Stimulated activated CD8-positive, alpha-beta memory T cell treated with anti-CD3 and anti-CD28 coated beads, Interleukin-4, amount 100 ng/mL, for 1 hour (primary cell): ENCODE measurements around the gene ABHD1.
A peak's percentile ranks its signal among the peaks of the same experiment; 100 is the strongest.
"Not testable (repeated sequence)": the region's sequence is repeated elsewhere in the genome, so short reads cannot be mapped to it uniquely, and the experiment has no call there.

Experiments used
- DNase-seq, 2 donors: peaks; one replicate each; pipeline ENCODE4 v3.0.0-alpha.2; 2020; ENCODE audit warnings: low read depth in 2 of 2, low spot score in 1 of 2

Gene ABHD1

GRCh38 chr2:27123302-27124150, at the start of gene ABHD1:
ABHD1 (plus strand) TSS chr2:27123815; CDS start chr2:27123949, 134 bp downstream.
- peak; percentile 7 to 41 for DNase-seq

GRCh38 chr2:27074738-27075565, 48.7 kb upstream of the ABHD1 start:
- DNase-seq: no peak

GRCh38 chr2:27075566-27075871, 48.1 kb upstream of the ABHD1 start:
- not testable (repeated sequence) for DNase-seq

GRCh38 chr2:27076323-27076722, 47.3 kb upstream of the ABHD1 start:
- DNase-seq: no peak

GRCh38 chr2:27077231-27077630, 46.4 kb upstream of the ABHD1 start:
- no peak for DNase-seq

- DNase-seq: no peak
Measured at GRCh38 chr2:27078267-27079194, 45.1 kb upstream of the ABHD1 start, which contains the start of gene EMILIN1. EMILIN1 (plus strand) TSS chr2:27078615; CDS start chr2:27079066, 451 bp downstream.

- DNase-seq: no peak
Measured at GRCh38 chr2:27079233-27080139, 44.1 kb upstream of the ABHD1 start.

- no peak for DNase-seq
Measured at GRCh38 chr2:27080140-27080469, 43.5 kb upstream of the ABHD1 start.

- DNase-seq: no peak
Measured at GRCh38 chr2:27080603-27080936, 43.0 kb upstream of the ABHD1 start.

GRCh38 chr2:27081984-27082772, 41.4 kb upstream of the ABHD1 start:
- no peak for DNase-seq

- DNase-seq: no peak
Measured at GRCh38 chr2:27082773-27083409, 40.7 kb upstream of the ABHD1 start.

GRCh38 chr2:27083410-27084296, 40.0 kb upstream of the ABHD1 start:
- no peak for DNase-seq

- DNase-seq: no peak
Measured at GRCh38 chr2:27084297-27085061, 39.1 kb upstream of the ABHD1 start.

- DNase-seq: no peak
Measured at GRCh38 chr2:27085062-27085672, 38.4 kb upstream of the ABHD1 start.

GRCh38 chr2:27085673-27086089, 37.9 kb upstream of the ABHD1 start:
- no peak for DNase-seq

- DNase-seq: peak; percentile 93 to 97
Measured at GRCh38 chr2:27086090-27086723, 37.4 kb upstream of the ABHD1 start.
